ENCODE results near the gene MSH4. TPM values are rescaled to one million over a fixed set of nuclear protein-coding genes. Genes with fewer than 3 reads are reported as not detected.
A peak's percentile ranks its signal among the peaks of the same experiment; 100 is the strongest.
"Not testable (repeated sequence)": the region's sequence is repeated elsewhere in the genome, so short reads cannot be mapped to it uniquely, and the experiment has no call there.

Gene MSH4
- total RNA-seq, 1 donor from 2014 or later, result 0.26 TPM

DNA sequence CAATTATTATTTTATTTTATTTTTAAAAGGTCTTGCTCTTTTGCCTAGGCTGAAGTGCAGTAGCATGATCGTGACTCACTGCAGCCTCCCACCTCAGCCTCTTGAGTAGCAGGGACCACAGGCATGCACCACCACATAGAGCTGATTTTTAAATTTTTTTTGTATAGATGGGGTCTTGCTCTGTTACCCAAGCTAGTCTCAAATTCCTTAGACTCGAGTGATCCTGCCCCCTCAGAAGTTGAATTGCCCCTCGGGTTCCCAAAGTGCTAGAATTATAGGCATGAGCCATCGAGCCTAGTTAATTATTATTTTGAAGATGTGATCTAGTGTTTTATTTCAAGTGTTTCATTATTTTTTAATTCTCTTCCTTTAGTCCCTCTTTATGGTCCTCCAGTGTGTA is 12.2 kb downstream of the MSH4 start:
- DNase-seq (ENCODE audit: low read depth) (no peak), FAIRE-seq (no peak)
- Histone ChIP-seq H3K27me3 (ENCODE audit: control insufficient read depth, insufficient read depth, low read length) (no peaks in the 10 kb centered on the region), H3K4me3 (ENCODE audit: low read depth, low read length) (no peak overlapping the region), H3K36me3 (ENCODE audit: control insufficient read depth, insufficient read depth, low read length) (no peaks in the 10 kb centered on the region)
- TF ChIP-seq, protein P1, sequence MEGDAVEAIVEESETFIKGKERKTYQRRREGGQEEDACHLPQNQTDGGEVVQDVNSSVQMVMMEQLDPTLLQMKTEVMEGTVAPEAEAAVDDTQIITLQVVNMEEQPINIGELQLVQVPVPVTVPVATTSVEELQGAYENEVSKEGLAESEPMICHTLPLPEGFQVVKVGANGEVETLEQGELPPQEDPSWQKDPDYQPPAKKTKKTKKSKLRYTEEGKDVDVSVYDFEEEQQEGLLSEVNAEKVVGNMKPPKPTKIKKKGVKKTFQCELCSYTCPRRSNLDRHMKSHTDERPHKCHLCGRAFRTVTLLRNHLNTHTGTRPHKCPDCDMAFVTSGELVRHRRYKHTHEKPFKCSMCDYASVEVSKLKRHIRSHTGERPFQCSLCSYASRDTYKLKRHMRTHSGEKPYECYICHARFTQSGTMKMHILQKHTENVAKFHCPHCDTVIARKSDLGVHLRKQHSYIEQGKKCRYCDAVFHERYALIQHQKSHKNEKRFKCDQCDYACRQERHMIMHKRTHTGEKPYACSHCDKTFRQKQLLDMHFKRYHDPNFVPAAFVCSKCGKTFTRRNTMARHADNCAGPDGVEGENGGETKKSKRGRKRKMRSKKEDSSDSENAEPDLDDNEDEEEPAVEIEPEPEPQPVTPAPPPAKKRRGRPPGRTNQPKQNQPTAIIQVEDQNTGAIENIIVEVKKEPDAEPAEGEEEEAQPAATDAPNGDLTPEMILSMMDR (IDR thresholded peaks at IDR 0.05; ENCODE audit: insufficient read depth, low read length, severe bottlenecking), result no peak

DNA sequence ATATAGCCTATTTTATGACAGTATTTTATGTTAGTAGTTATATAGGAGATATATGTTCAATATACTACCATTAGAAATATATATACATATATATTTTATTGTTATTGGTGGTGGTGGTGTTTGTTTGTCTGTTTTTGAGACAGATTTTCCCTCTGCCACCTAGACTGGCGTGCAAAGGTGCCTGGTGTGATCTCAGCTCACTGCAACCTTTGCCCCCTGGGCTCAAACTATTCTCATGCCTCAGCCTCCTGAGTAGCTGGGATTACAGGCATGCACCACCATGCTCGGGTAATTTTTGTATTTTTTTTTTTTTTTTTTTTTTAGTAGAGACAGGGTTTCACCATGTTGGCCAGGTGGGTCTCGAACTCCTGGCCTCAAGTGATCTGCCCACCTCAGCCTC is 13.4 kb downstream of the MSH4 start:
- H3K27me3 ChIP-seq (ENCODE audit: control insufficient read depth, insufficient read depth, low read length); FAIRE-seq; DNase-seq (ENCODE audit: low read depth); H3K4me3 ChIP-seq (ENCODE audit: low read depth, low read length); H3K36me3 ChIP-seq (ENCODE audit: control insufficient read depth, insufficient read depth, low read length): not testable (repeated sequence)

DNA sequence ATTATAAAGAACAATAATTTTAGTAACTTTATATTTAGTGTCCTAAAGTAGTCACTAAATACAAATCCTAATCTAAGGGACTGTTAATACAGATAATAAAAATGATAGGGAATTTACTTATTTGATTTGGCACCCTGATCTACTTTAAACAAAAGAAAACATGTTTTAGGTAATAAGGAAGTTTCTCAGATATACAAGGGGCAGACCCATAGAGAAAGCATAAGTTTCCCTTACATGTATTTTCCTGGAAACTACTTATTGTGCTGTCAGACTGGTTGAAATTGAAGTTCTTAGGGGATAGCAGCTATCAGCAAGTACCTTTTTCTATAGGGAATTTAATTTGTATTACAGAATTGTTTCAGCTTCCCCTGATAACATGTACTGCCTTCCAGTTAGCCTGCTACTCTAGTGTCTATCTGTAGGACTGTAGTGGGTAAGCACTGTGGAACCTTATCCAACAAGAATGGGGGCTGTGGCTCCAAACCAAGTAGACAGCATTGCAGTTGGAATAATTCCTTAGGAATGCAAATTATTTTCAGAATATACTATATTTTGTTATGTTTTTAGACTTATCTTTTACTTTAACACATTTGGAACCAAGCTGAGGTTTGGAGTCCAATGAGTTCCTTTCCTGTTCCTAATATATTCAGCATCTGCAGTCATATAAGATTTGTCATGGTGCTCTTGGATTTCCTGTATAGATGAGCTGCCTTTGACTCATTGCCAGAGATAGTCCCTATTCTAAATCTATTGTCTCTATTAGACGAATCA is 14.7 kb downstream of the MSH4 start:
- DNase-seq (ENCODE audit: low read depth), result peak; percentile 62
- H3K4me3 ChIP-seq (ENCODE audit: low read depth, low read length), result no peak overlapping the region
- no peak for FAIRE-seq
- TF ChIP-seq, protein P1 (IDR thresholded peaks at IDR 0.05; ENCODE audit: insufficient read depth, low read length, severe bottlenecking), result no peak
- no peaks in the 10 kb centered on the region for H3K36me3 ChIP-seq (ENCODE audit: control insufficient read depth, insufficient read depth, low read length)
- H3K27me3 ChIP-seq (ENCODE audit: control insufficient read depth, insufficient read depth, low read length), result no peaks in the 10 kb centered on the region

DNA sequence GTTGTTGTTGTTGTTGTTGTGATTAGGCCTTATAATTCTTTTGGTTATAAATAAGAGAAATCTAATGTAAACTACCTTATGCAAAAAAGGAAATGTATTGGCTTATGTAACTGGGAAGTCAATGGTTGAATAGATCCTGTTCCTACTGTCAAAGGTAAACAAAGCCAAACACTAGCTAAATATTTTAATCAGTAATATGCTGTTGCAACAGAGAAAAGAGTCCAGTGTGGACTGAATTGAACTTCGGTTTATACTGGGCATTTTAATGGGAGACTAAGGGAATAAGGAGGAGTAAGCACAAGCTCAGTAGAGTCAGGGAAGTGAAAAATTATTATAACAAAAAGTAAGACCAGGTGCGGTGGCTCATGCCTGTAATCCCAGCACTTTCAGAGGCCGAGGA is 15.4 kb downstream of the MSH4 start:
- FAIRE-seq (no peak), DNase-seq (ENCODE audit: low read depth) (no peak)
- Histone ChIP-seq H3K4me3 (ENCODE audit: low read depth, low read length) (no peak overlapping the region), H3K36me3 (ENCODE audit: control insufficient read depth, insufficient read depth, low read length) (no peaks in the 10 kb centered on the region), H3K27me3 (ENCODE audit: control insufficient read depth, insufficient read depth, low read length) (no peaks in the 10 kb centered on the region)
- TF ChIP-seq, protein P1 (IDR thresholded peaks at IDR 0.05; ENCODE audit: insufficient read depth, low read length, severe bottlenecking), result no peak

DNA sequence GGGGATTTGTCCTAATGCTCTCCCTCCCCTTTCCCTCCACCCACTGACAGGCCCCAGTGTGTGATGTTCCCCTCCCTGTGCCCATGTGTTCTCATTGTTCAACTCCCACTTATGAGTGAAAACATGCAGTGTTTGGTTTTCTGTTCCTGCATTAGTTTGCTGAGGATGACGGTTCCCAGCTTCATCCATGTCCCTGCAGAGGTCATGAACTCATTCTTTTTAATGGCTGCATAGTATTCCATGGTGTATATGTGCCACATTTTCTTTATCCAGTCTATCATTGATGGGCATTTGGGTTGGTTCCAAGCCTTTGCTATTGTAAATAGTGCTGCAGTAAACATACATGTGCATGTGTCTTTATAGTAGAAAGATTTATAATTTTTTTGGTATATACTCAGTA is 26.9 kb downstream of the MSH4 start:
- not testable (repeated sequence) for H3K36me3 ChIP-seq (ENCODE audit: control insufficient read depth, insufficient read depth, low read length); FAIRE-seq; DNase-seq (ENCODE audit: low read depth); H3K27me3 ChIP-seq (ENCODE audit: control insufficient read depth, insufficient read depth, low read length); H3K4me3 ChIP-seq (ENCODE audit: low read depth, low read length)

DNA sequence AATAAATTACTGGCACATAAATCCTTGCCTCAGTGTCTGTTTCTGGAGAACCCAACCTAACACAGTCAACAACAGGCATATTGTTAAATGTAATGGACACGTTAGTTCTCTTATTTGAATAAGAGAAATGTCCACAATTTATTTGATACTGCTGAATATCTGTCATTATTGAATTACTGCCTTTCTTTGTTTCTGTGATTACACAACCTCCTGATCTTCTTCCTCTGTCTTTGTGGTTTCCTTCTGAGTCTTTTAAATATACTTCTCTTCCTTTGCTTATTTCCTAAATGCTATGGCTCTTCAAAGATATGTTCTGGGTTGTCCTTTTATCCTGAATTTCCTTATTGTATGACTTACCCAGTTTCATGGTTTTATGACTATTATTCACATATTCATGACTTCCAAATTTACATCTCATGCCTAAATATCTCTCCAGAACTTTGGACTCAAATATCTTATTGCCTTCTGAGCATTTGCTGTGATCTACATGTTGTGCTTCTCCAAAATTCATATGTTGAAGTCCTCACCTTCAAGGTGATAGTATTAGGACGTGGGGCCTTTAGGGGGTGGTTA is 39.9 kb downstream of the MSH4 start:
- FAIRE-seq (no peak), DNase-seq (ENCODE audit: low read depth) (no peak)
- H3K4me3 ChIP-seq (ENCODE audit: low read depth, low read length), result no peak overlapping the region
- H3K27me3 ChIP-seq (ENCODE audit: control insufficient read depth, insufficient read depth, low read length), result no peaks in the 10 kb centered on the region
- TF ChIP-seq, protein P1 (IDR thresholded peaks at IDR 0.05; ENCODE audit: insufficient read depth, low read length, severe bottlenecking), result no peak
- no peaks in the 10 kb centered on the region for H3K36me3 ChIP-seq (ENCODE audit: control insufficient read depth, insufficient read depth, low read length)

DNA sequence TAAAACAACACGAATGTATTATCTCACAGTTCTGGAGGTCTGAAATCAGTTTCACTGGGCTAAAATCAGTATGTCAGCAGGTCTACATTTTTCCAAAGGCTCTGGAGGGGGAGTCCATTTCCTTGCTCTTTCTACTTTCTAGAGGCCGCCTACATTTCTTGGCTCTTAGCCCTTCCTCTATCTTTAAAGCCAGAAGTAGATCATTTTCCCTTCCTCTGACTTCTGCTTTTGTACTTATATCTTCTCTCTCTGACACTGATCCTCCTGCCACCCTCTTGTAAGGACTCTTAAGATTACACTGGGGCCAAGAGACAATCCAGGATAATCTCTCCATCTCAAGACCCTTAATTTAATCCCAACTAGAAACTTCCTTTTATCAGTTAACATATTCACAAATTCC is 41.4 kb downstream of the MSH4 start:
- FAIRE-seq (no peak), DNase-seq (ENCODE audit: low read depth) (no peak)
- TF ChIP-seq, protein P1 (IDR thresholded peaks at IDR 0.05; ENCODE audit: insufficient read depth, low read length, severe bottlenecking), result no peak
- no peak overlapping the region for H3K4me3 ChIP-seq (ENCODE audit: low read depth, low read length)
- H3K27me3 ChIP-seq (ENCODE audit: control insufficient read depth, insufficient read depth, low read length), result no peaks in the 10 kb centered on the region
- H3K36me3 ChIP-seq (ENCODE audit: control insufficient read depth, insufficient read depth, low read length), result no peaks in the 10 kb centered on the region

All from bronchial epithelial cell (primary cell).